ENCODE results near the gene RPL28. TPM values are rescaled to one million over a fixed set of nuclear protein-coding genes. Genes with fewer than 3 reads are reported as not detected.
A peak's percentile ranks its signal among the peaks of the same experiment; 100 is the strongest.

Gene RPL28
- total and polyA plus RNA-seq, 10 donors, result 581 to 4,833 (median 1,526) TPM

- peak overlapping the region in 1 of 8 donors; percentile 49 for H3K4me3 ChIP-seq
- 3 to 6% (median 3%) methylated on average over 21 of the region's 21 CpGs for WGBS, 5 donors
- peaks cover 7 to 100% (median 83%) of the 10 kb centered on the region in 7 donors for H3K27me3 ChIP-seq (replicated peaks in 1 of 7)
- H3K9me3 ChIP-seq, result no peaks in the 10 kb centered on the region
- no peak for DNase-seq
- no peak for TF ChIP-seq POLR2AphosphoS5 (IDR thresholded peaks at IDR 0.05)
- TF ChIP-seq POLR2A (IDR thresholded peaks at IDR 0.05), result no peak
- TF ChIP-seq, protein P1, sequence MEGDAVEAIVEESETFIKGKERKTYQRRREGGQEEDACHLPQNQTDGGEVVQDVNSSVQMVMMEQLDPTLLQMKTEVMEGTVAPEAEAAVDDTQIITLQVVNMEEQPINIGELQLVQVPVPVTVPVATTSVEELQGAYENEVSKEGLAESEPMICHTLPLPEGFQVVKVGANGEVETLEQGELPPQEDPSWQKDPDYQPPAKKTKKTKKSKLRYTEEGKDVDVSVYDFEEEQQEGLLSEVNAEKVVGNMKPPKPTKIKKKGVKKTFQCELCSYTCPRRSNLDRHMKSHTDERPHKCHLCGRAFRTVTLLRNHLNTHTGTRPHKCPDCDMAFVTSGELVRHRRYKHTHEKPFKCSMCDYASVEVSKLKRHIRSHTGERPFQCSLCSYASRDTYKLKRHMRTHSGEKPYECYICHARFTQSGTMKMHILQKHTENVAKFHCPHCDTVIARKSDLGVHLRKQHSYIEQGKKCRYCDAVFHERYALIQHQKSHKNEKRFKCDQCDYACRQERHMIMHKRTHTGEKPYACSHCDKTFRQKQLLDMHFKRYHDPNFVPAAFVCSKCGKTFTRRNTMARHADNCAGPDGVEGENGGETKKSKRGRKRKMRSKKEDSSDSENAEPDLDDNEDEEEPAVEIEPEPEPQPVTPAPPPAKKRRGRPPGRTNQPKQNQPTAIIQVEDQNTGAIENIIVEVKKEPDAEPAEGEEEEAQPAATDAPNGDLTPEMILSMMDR (IDR thresholded peaks at IDR 0.05 in 8 of 11, conservative IDR thresholded peaks at IDR 0.05 in 3 of 11), result no peak
- H3K27ac ChIP-seq, result no peak overlapping the region
- peaks cover 11 to 35% (median 26%) of the 10 kb centered on the region in 6 donors for H3K4me1 ChIP-seq
- intact Hi-C loops (cut with DNase I; ENCODE audit: low total_unique reads), result no loop called here
- no peaks in the 10 kb centered on the region for H3K36me3 ChIP-seq
Measured at GRCh38 chr19:55441319-55441691, 55.6 kb downstream of the RPL28 start.

DNA sequence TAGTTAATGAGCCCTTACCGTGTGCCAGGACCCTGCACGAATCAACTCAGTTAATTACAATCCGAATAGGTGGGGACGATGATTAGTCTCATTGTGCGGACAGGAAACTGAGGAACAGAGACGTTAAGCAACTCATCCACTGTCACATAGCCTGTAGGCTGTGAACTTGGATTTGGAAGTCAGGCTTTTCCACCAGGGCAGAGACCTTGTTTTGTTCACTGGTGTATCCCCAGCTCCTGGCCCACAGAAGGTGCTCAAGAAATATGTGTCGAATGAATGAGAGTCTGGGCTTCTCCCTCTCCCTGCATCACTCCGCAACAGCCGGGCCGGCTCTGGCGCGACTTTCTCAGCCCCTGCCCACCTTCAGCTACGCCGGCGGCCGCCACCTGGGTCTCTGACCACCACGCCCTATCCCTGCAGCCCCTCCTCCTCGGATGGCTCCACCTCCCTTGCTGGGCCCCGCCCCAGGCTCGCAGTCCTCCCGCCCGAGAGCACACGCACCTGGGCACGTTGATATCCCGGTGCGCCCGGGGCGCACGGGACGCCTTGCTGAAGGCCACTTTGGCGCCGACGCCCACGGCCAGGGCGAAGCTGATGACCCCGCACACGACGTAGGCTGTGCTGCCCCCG lies 56.1 kb downstream of the RPL28 start:
- TF ChIP-seq POLR2A (IDR thresholded peaks at IDR 0.05) (no peak), POLR2AphosphoS5 (IDR thresholded peaks at IDR 0.05) (no peak)
- TF ChIP-seq, protein P1 (IDR thresholded peaks at IDR 0.05 in 8 of 11, conservative IDR thresholded peaks at IDR 0.05 in 3 of 11), result no peak
- Histone ChIP-seq H3K27me3 (replicated peaks in 1 of 7) (peaks cover 7 to 100% (median 82%) of the 10 kb centered on the region in 7 donors), H3K36me3 (no peaks in the 10 kb centered on the region), H3K4me3 (peak overlapping the region in 1 of 8 donors; percentile 49), H3K4me1 (peaks cover 11 to 35% (median 26%) of the 10 kb centered on the region in 6 donors), H3K9me3 (no peaks in the 10 kb centered on the region), H3K27ac (no peak overlapping the region)
- no peak for DNase-seq
- 2 to 18% (median 4%) methylated on average over 5 to 39 of the region's 39 CpGs for WGBS, 5 donors
- intact Hi-C loops (cut with DNase I; ENCODE audit: low total_unique reads), result no loop called here

- Histone ChIP-seq H3K36me3 (no peaks in the 10 kb centered on the region), H3K9me3 (no peaks in the 10 kb centered on the region), H3K27ac (no peak overlapping the region), H3K27me3 (replicated peaks in 1 of 7) (peaks cover 7 to 100% (median 75%) of the 10 kb centered on the region in 7 donors), H3K4me1 (peaks cover 11 to 35% (median 26%) of the 10 kb centered on the region in 6 donors), H3K4me3 (peak overlapping the region in 1 of 8 donors; percentile 49)
- no peak for DNase-seq
- intact Hi-C loops (cut with DNase I; ENCODE audit: low total_unique reads), result no loop called here
- WGBS, 5 donors, result 1 to 4% (median 2%) methylated on average over 14 to 72 of the region's 72 CpGs
- no peak for TF ChIP-seq POLR2AphosphoS5 (IDR thresholded peaks at IDR 0.05)
- no peak for TF ChIP-seq POLR2A (IDR thresholded peaks at IDR 0.05)
- TF ChIP-seq, protein P1 (IDR thresholded peaks at IDR 0.05 in 8 of 11, conservative IDR thresholded peaks at IDR 0.05 in 3 of 11), result no peak
Measured at GRCh38 chr19:55442372-55442961, 56.7 kb downstream of the RPL28 start.

Measured in spleen (tissue), 11 donors.